Esophagus squamous epithelium (tissue), 4 donors: ENCODE data around the gene NDUFAF4.

Experiments
- CTCF ChIP-seq, 6 experiments: fragments of 450-650 bp in 4 of 6; fragments of 200-600 bp in 2 of 6; sonication (generic) in 2 of 6; IDR thresholded peaks; one replicate each; pipeline ENCODE4 v1.5.1; 2016 to 2019; ENCODE audit warnings: antibody characterized with exemption in 6 of 6, mild to moderate bottlenecking in 4 of 6, moderate library complexity in 4 of 6
- POLR2A ChIP-seq, 4 donors: fragments of 450-650 bp; IDR thresholded peaks; one replicate each; pipeline ENCODE4 v1.6.1; 2017; ENCODE audit warnings: antibody characterized with exemption in 4 of 4, mild to moderate bottlenecking in 4 of 4, moderate library complexity in 3 of 4

GRCh38 chr6:96856856-96857255 is 40.8 kb downstream of the NDUFAF4 start:
- TF ChIP-seq CTCF (IDR thresholded peaks at IDR 0.05) (no peak), POLR2A (IDR thresholded peaks at IDR 0.05) (no peak)
